Cardiac muscle cell (in vitro differentiated cells and primary cell): ENCODE measurements around the gene AGAP3. TPM values are rescaled to one million over a fixed set of nuclear protein-coding genes. Genes with fewer than 3 reads are reported as not detected.
"Not testable (repeated sequence)": the region's sequence is repeated elsewhere in the genome, so short reads cannot be mapped to it uniquely, and the experiment has no call there.

Experiments used
- DNase-seq, 2 donors: peaks; one replicate each; pipeline versions ENCODE4 v3.0.0 to v3.0.0-alpha.2; 2010 to 2017; ENCODE audit warnings: low read depth in 1 of 2, low spot score in 1 of 2
- H3K27ac ChIP-seq: fragments of 200-600 bp; sonication (generic); 2 replicates; pipeline ENCODE4 v1.5.1; 2016
- H3K27me3 ChIP-seq: fragments of 200-600 bp; sonication (generic); 2 replicates; pipeline ENCODE4 v1.6.0; 2016; ENCODE audit warnings: control low read depth
- H3K36me3 ChIP-seq: fragments of 200-600 bp; sonication (generic); 2 replicates; pipeline ENCODE4 v1.5.1; 2016; ENCODE audit warnings: control low read depth
- H3K4me1 ChIP-seq: fragments of 200-600 bp; sonication (generic); 2 replicates; pipeline ENCODE4 v1.8.1; 2017; ENCODE audit warnings: low read depth, mild to moderate bottlenecking, mixed run types
- H3K4me3 ChIP-seq: fragments of 200-600 bp; sonication (generic); 2 replicates; pipeline ENCODE4 v1.5.1; 2016; ENCODE audit warnings: mild to moderate bottlenecking
- H3K9me3 ChIP-seq: fragments of 200-600 bp; sonication (generic); 2 replicates; pipeline ENCODE4 v1.5.1; 2017; ENCODE audit warnings: low read depth, mild to moderate bottlenecking, control low read depth
- CTCF ChIP-seq: IDR thresholded peaks from 2 replicates; pipeline ENCODE4 v1.5.1; 2012; ENCODE audit warnings: low read depth, mild to moderate bottlenecking, low read length
- polyA plus RNA-seq: library from polyadenylated mRNA; unstranded; fragments of >200 nt; fragmentation: Nextera tagmentation; extraction: Ambion mirVana; gene quantifications from 2 replicates; pipeline ENCODE4 v1.2.1, GENCODE V29; 2016
- total RNA-seq: library from RNA; depleted of rRNA; stranded (reverse); fragments of >200 nt; gene quantifications from 2 replicates; pipeline ENCODE4 v1.2.3, GENCODE V29; 2016

AGAP3 gene
- total RNA-seq: 66.4 and 115 TPM in 2 replicates
- 106 and 124 TPM in 2 replicates for polyA plus RNA-seq

DNA sequence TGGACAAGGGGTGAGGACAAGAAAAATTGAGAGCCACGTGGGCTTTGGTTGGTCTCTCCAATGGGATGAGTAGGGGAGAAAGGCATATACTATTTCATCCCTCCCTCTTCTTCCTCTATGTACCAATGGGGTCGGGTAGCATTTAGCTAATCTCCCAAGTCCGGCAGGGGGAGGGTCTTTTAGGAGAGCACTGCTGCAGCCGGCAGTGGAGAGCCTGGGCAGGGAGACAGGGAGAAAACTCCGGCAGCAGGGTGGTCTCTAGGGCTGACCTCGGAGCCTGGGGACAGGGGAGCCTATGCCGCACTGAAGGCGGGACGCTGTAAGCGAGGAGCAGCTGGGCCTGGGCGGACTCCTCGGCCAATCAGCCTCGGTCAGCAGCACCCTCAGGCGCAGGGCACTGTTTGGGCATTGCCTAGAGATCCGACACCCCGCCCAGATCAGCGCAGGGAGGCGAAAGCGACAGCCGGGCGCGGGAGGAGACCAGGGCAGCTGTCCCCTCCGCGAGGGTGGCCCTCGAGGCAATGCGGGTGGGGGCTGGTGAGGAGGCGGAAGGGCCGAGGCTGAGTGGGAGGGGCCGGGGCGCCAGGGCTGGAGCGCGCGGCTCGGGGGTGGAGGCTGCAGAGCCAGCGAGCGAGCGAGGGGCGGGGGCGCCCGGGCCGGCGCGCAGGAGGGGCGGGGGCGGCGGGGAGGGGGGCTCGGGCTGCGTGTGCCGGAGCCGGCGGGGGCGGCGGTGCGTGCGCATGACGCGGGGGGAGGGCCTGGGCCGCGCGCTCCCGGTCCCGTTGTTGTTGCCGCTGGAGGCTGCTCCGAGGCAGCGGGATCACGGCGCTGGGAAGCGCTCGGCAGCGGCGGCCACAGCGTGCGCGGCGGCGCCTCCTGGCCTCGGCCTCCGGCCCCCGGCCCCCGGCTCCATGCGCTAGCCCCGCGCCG is at the start of gene AGAP3:
Gene AGAP3, plus strand, starts transcription at position 785 of the 930 bp plus-strand sequence. CDS start 267 bp downstream, outside the sequence.
- Histone ChIP-seq H3K36me3 (no peaks in the 10 kb centered on the region), H3K4me3 (peak within 1 kb of the TSS; percentile 57), H3K4me1 (peaks cover 36% of the 10 kb centered on the region), H3K27me3 (no peaks in the 10 kb centered on the region), H3K27ac (peak within 1 kb of the TSS; percentile 80), H3K9me3 (no peaks in the 10 kb centered on the region)
- peak; percentile 80 to 94 for DNase-seq
- no peak for TF ChIP-seq CTCF

DNA sequence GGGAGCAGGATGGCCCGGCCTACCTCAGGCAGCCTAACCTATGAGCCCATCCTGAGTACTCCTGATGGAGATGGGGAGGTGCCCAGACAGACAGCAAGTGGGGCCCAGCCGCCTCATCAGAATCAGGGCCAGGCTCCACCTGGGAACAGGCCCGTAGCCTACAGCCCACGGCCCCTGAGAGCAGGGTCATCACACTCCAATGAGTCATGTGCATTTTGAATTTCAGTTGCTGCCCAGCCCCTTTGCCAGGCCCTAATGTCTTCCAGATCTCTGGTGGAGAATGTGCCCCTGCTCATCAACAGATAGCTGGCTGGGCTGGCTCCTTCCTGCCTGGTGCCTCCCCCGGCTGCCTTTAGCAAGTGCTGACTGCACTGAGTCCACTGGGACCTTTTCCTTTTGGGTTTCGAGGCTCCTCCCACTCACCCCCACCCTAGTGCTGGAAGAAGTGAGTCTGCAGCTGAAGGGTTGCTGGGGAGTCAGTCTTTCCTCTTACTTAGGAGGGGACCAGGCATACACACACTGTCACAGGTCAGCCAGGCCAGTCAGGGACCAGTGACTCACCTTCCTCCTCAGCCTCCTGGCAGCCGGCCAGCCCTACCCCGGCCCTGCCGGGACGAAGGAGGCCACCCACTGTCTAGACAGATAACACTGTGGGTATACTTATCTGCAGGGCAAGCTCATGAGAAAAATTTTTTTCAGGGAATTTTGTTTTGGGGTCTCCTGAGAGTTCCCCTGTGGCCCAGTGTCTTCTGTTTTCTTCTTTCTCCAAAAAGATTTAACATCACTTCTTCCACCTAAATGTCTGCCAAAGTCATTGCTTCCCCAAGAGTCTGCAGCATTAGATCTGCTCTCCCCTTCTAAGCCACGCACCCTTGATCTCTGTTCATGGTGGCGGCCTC is 47.1 kb upstream of the AGAP3 start:
- H3K4me1 ChIP-seq: peaks cover 12% of the 10 kb centered on the region
- DNase-seq: peak; percentile 62 to 88
- H3K27ac ChIP-seq: peak overlapping the region; percentile 66
- no peak overlapping the region for H3K4me3 ChIP-seq
- TF ChIP-seq CTCF: no peak
- H3K9me3 ChIP-seq: no peaks in the 10 kb centered on the region
- peaks cover 3% of the 10 kb centered on the region for H3K36me3 ChIP-seq
- no peaks in the 10 kb centered on the region for H3K27me3 ChIP-seq

DNA sequence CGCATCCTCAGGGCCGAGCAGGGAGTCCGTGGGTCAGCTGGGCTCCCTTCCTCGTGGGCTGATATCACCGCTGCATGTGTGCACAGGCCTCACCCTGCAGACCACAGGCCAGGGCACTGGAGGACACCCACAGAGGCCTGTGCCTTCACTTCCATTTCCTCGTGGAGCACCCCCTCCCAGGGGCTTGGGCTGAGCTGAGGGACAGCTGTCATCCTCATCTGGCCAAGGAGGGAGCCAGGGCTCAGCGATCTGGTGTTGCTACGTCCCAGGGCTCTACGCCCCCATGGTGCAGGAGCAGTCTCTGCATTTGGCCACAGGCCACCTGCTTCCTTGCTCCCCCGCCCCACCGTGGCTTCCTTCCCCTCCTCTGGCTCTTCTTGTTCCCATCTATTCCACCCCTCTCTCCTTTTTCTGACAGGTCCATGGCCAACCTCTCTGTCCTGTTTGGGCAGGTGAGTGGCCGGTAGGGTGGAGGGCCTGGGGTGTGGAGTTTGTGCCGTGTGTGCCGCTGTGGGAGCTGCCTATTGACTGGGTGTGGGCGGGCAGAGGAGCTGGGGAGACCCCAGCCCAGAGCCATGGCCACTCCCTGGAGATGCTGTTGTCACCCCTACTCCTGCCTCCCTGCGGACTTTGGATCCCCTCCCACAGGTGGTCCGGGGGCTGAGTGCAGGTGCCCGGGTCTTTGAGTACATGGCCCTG is 46.3 kb upstream of the AGAP3 start:
- no peak overlapping the region for H3K27ac ChIP-seq
- DNase-seq: no peak

DNA sequence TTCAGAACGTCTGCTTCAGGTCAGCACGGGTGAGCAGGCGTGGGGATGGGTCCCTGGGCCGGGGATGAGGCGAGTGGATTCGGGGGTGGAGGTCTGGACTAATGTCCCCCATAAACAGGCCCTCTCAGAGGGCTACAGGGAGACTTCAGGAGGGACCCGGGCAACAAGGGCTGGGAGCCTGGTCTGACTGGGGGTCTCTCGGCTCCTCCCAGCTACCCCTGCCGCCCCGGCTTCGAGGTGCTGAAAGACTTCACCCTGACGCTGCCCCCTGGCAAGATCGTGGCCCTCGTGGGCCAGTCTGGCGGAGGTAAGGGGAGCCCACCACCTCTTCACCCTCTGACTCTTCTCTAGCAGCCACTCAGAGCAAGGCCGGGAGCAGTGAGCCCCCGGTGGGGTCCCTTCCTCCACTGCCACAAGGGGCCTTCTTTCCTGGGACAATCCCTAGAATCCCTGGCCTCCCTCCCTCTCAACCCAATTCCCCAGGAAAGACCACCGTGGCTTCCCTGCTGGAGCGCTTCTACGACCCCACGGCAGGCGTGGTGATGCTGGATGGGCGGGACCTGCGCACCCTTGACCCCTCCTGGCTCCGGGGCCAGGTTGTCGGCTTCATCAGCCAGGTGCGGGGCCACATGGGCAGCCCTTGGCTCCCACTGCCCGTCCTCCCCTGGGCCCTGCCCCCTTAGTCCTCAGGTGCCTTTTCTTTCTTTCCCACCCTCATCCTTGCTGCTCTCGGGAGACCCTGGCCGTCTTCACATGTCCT is 45.5 kb upstream of the AGAP3 start:
- Histone ChIP-seq H3K4me1 (peaks cover 12% of the 10 kb centered on the region), H3K36me3 (peaks cover 3% of the 10 kb centered on the region), H3K27me3 (no peaks in the 10 kb centered on the region), H3K27ac (no peak overlapping the region), H3K4me3 (no peak overlapping the region), H3K9me3 (no peaks in the 10 kb centered on the region)
- DNase-seq: no peak
- TF ChIP-seq CTCF: no peak

More for the DNA sequence above, 46.3 kb upstream of the AGAP3 start:
- H3K27me3 ChIP-seq: no peaks in the 10 kb centered on the region
- H3K9me3 ChIP-seq: no peaks in the 10 kb centered on the region
- H3K4me3 ChIP-seq: no peak overlapping the region
- H3K36me3 ChIP-seq: peaks cover 3% of the 10 kb centered on the region
- TF ChIP-seq CTCF: no peak
- peaks cover 12% of the 10 kb centered on the region for H3K4me1 ChIP-seq

DNA sequence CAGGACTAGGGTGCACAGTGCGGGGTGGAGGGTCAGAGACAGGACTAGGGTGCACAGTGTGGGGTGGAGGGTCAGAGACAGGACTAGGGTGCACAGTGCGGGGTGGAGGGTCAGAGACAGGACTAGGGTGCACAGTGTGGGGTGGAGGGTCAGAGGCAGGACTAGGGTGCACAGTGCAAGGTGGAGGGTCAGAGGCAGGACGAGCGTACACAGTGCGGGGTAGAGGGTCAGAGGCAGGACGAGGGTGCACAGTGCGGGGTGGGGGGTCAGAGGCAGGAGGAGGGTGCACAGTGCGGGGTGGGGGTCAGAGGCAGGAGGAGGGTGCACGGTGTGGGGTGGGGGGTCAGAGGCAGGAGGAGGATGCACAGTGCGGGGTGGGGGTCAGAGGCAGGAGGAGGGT is 42.8 kb upstream of the AGAP3 start:
- not testable (repeated sequence) for H3K27ac ChIP-seq, DNase-seq, H3K4me3 ChIP-seq, H3K36me3 ChIP-seq, H3K9me3 ChIP-seq, H3K27me3 ChIP-seq
- peaks cover 12% of the 10 kb centered on the region for H3K4me1 ChIP-seq
